Raji (cell line): ENCODE results near the gene CMYA5.

Experiments used
- POLR2A ChIP-seq: IDR thresholded peaks from 2 replicates; pipeline ENCODE4 v1.6.1; 2011; ENCODE audit warnings: low read depth, low read length, control low read depth; ENCODE audit not compliant: insufficient read depth

The CMYA5 gene

GRCh38 chr5:79798893-79799590 lies 109.4 kb downstream of the CMYA5 start:
- no peak for TF ChIP-seq POLR2A

DNA sequence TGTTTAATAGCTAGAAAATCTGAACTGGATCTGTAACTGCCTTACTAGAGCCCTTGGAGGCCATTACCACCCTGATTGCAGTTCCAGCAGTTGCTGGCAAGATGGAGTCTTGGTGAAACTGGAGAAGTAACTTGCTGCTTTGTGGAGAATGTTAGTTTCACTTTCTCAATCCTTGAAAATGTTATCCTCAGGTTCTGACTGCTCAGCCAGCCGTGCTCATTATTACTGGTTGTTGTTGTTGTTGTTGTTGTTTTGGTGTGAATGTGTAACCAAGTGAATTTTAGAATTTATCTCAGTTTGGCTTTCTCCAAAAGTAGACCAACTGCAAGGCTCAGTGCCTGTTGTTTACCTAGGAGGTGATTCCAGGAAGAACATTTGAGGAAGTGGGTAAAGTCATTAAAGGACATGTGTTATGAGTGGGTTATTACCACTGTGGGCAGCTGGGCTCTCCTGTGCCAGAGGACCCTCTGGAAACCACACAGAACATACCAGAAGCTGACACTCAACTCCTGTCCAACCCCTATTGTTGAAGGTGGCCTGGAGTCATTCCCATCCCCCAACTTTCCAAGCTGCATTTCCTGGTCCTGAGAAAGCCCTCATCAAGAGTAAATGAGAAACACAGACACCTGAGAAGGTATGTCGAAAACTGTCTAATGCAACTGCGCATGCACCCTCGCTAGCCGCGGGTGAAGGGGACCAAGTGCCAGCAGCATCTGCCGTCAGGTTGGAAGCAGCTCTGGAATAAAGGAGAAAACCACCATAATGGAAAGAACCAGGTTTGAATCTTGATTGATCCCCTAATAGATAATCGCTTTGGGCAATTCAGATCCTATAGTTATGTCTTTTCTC lies 111.6 kb downstream of the CMYA5 start:
- TF ChIP-seq POLR2A, result no peak

- no peak for TF ChIP-seq POLR2A
Observed at GRCh38 chr5:79802406-79802805, 112.8 kb downstream of the CMYA5 start.

- TF ChIP-seq POLR2A, result no peak
Observed at GRCh38 chr5:79803007-79803406, 113.4 kb downstream of the CMYA5 start.

- TF ChIP-seq POLR2A, result no peak
Observed at GRCh38 chr5:79806741-79807140, 117.1 kb downstream of the CMYA5 start.

DNA sequence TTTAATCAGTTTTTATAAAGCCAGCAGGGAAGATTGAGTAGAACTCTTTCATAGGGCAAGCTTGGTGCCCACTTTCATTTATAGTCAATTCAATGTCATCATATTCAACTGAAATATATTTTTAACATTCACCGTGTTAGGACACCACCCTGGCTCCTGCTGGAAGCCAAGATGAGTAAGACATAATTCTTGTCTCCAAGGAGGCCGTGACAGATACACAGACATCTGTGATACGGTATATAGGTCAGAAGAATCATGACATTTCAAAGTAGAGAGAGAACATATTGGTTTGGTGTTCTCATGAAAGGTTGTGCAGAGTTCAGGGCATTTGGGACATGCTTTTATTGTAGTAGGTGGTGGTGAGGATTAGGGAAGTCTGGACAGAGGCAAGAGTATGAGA lies 120.1 kb downstream of the CMYA5 start:
- TF ChIP-seq POLR2A, result no peak

DNA sequence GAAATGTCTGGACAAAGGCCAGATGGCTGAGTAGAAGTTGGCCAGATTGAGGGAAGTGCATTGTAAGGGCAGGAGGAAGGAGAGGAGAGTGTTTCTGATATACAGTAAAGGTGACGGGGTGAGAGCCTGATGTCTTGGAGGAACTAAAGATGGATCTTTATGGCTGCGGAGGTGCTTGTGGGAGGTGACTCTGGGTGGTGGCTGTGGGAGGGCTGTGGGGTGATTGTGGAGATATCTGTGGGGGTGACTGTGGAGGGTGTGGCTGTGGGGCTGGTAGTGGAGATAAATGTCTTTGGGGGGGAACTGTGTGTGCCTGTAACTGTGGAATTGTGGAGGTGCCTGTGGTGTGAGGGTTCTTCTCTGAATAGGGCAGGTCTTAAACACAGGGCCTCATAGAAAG lies 121.4 kb downstream of the CMYA5 start:
- no peak for TF ChIP-seq POLR2A

DNA sequence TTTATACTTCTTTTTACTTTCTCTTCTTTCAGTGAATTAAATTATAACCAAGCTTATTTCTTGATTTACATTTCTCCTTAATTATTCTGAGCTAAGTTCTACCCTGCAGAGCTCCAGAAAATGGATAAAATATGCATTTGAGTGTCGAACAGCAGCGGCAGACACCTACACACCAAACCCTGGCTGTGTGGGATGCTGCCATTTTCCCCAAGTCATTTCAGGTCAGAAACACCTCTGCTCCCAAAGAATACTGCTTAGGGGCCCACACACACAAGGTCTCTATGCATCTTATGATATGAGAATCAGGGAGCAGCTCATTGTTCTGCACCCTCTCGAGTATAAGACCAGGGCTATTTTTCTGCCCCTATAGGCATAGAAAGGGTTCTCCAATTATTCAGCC lies 122.3 kb downstream of the CMYA5 start:
- no peak for TF ChIP-seq POLR2A

- no peak for TF ChIP-seq POLR2A
Observed at GRCh38 chr5:79814699-79815098, 125.1 kb downstream of the CMYA5 start.

GRCh38 chr5:79816014-79816413 lies 126.4 kb downstream of the CMYA5 start:
- TF ChIP-seq POLR2A, result no peak

DNA sequence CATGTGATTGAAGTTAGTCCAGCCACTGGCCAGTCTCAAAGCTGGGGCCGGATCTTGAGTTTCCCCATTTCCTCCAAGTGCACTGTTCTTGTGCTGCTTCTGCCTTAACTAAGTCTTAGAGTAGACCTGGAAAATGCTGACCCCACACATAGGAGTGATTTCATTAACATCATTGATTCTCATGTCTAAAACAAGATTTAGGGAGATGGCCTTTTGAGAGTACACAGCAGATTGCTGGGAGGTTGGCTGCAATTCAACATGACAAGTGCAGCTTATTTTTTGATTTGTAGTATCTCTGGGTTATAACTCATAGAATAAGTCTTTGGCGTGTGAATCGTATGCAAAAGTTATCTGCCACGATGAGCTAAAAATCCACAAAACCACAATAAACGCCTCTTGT lies 131.0 kb downstream of the CMYA5 start:
- TF ChIP-seq POLR2A, result no peak

- TF ChIP-seq POLR2A, result no peak
Observed at GRCh38 chr5:79824444-79824843, 134.8 kb downstream of the CMYA5 start.

DNA sequence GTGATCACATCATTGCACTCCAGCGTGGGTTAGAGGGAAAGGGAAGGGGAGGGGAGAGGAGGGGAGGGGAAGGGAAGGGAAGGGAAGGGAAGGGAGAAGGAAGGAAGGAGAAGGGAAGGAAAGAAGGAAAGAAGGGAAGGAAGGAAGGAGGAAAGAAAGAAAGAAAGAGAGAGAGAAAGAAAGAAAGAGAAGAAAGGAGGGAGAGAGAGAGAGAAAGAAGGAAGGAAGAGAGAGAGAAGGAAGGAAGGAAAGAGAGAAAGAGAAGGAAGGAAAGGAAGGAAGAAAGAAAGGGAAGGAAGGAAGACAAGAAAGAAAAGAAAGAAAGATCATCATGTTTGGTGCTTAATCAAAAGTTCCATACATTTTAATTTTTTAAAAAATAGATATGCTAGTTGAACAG lies 136.2 kb downstream of the CMYA5 start:
- no peak for TF ChIP-seq POLR2A

DNA sequence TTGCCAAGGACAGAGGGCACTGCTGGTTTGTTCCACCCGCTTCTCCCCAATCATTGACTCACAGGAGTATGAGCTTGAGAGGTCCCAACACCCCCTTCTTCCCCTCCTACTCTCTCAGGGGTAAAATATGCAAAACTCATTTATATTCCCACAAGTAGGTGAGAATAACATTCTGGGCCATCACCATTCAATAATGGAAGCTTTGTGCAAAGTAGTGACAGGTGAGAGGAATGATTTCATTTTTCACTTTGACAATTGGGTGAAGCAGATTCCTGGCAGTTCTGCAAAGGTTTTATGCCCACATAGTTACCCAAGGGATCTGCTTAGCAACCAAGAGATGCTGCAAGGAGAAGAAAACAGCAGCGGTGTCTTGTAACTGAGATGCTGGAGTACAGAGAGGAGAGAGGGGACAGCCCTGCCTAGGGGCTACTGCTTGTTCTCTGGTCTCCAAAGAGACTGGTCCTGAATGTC lies 137.6 kb downstream of the CMYA5 start:
- TF ChIP-seq POLR2A, result no peak

GRCh38 chr5:79829260-79829659 lies 139.6 kb downstream of the CMYA5 start:
- no peak for TF ChIP-seq POLR2A
